ENCODE measurements around the gene EFCAB14.
"Not testable (repeated sequence)": the region's sequence is repeated elsewhere in the genome, so short reads cannot be mapped to it uniquely, and the experiment has no call there.

EFCAB14 gene, protein sequence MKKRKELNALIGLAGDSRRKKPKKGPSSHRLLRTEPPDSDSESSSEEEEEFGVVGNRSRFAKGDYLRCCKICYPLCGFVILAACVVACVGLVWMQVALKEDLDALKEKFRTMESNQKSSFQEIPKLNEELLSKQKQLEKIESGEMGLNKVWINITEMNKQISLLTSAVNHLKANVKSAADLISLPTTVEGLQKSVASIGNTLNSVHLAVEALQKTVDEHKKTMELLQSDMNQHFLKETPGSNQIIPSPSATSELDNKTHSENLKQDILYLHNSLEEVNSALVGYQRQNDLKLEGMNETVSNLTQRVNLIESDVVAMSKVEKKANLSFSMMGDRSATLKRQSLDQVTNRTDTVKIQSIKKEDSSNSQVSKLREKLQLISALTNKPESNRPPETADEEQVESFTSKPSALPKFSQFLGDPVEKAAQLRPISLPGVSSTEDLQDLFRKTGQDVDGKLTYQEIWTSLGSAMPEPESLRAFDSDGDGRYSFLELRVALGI

DNA sequence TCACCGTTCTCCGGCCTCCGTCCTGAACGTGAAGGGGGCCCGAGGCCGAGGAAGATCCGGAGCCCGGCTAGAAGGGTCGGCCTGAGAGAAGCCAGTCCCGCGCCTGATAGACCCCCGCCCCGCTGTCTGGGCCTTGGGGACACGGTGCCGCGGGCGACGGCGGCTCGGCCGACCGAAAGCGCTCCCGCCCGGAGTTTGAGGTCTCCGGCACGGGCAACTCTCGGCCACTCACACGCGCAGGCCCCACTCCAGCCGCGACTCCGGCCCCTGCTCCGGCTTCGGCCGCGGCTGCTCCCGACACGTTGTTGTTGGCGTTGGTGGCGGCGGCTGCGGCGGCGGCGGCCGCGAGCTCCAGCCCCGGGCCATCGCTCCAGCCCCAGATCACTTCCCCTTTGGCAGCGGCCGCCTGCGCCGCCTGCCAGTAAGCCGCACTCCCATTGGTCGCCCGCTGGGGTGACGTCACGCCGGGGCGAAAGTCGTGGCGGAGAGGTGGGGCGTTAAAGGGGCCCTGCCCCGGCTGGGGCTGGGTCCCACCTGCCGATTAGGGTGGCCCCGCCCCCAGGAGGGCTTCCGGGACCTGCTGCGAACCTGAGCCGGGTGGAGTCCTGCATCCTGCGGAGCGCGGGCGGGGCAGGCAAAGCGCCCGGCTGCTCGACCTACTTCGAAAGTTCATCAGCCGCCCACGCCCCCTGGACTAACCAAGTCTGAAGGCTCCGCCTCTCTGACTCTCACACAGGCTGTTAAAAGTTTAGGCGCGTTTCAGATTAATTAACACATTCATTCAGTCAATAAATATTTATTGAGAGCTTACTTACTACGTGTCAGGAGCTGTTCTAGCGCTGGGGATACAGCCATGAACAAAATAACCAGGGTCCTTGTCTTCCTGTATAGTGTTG is at the start of gene EFCAB14:
TSS of gene EFCAB14 (minus strand) at position 388 of the 896 bp plus-strand sequence. CDS start 1,027 bp downstream, outside the sequence.
- peak; percentile 90 for DNase-seq (ENCODE audit: low spot score)

DNA sequence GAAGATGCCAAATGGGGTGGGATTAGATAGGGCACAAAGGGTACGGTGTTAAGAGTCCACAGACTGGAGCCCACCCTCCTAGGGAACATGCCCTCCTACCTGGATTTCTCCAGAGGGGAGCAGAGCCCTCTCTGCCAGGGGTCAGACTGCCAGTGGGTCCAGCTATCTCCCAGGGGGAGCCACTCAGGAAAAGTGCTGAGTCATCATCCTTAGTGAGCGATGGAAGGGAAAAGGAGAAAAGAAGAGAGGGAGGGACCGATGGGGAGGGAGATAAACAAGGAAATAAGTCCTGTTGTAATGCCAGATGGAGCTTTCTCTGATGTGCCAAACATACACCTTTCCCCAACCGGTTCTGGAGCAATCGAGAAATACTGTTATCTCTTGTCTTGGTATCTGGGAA is 49.5 kb upstream of the EFCAB14 start:
- DNase-seq (ENCODE audit: low spot score), result no peak

DNA sequence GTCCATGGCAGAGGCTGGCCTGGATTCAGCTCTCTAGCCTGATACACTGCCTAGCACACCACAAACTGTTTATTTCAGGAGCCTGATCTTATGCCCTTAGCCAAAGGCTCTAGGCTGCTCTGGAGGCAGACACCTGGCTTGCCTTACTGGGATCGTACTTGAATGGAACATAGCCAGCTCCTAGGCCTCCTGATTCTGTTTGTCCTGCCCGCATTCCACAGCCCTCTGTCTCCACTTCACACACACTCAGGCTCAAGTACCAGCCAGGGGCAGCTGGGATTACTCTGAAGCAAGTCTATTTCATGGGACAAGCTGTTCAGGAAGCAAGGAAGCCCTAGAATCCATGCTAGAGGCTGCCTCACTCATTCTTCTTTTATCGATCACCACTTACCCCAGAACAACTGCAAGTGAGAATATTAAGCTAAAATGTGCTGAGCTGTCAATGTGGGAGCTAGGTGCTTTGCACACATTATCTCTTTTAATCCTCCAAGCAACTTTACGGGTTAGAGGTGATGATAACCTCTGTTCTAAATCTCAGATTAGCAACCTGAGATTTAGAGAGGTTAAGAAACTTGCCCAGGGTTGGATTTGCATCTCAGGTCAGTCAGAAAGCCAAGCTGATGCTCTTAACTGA is 48.9 kb upstream of the EFCAB14 start:
- no peak for DNase-seq (ENCODE audit: low spot score)

DNA sequence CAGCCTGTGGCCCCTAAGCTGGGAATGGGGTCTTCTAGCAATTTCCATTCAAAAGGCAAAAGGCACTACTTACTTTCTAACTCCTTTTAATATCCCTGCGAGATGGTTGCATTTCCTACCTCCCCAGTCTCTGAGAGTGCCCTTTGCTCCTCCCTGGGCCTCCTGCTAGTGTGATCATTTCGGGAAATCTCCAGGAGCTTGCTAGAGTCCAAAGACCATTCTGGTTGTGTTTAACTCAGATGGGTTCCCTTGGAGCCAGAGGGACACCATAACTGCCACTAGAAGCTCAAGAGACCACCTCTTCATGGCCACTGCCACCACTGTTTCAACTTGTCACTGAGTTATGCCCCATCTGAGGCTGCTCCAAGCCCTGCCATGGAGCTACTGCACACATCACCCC is 45.5 kb upstream of the EFCAB14 start:
- DNase-seq (ENCODE audit: low spot score), result no peak

DNA sequence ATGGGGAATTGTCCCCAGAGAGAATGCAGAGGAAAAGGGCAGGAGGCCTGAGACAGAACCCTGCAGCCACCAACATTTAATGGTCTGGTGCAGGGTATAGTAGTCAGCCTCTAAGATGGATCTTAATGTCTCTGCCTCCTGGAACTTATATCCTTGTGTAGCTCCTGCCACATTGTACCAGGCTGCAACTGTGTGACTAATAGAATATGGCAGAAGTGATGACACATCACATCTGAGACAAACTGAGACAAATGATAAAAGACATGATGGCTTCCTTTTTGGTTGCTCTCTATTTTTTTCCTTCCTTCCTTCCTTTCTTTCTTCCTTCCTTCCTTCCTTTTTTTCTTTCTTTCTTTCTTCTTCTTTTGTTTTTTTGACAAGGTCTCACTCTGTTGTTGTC is 42.8 kb upstream of the EFCAB14 start:
- DNase-seq (ENCODE audit: low spot score), result no peak

DNA sequence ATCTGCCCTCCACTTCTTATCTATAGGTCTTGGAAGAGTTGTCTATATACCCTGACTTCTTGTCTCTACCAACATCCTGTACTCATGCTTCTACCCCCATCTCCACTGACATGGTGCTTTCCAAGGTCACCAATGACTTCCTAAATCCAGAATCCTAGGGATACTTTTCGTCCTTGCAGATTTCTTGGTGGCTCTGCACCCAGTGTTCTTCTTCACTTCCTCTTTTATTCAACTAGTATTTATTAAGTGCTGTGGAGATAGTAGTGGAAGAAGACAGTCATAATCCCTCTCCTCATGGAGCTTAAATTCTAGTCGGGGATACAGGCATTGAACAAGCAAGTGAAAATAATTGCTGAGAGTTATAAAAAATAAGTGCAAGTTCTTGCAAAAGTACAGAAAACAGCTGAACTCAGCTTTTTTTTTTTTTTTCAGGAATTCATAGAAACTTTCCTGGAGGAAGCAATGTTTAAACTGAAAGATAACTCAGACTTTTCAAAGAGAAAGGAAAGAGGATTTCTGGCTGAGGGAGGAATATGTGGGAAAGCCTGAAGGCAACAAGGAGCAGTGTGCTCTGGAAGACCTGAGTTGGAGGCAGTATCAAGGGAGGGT is 41.7 kb upstream of the EFCAB14 start:
- no peak for DNase-seq (ENCODE audit: low spot score)

DNA sequence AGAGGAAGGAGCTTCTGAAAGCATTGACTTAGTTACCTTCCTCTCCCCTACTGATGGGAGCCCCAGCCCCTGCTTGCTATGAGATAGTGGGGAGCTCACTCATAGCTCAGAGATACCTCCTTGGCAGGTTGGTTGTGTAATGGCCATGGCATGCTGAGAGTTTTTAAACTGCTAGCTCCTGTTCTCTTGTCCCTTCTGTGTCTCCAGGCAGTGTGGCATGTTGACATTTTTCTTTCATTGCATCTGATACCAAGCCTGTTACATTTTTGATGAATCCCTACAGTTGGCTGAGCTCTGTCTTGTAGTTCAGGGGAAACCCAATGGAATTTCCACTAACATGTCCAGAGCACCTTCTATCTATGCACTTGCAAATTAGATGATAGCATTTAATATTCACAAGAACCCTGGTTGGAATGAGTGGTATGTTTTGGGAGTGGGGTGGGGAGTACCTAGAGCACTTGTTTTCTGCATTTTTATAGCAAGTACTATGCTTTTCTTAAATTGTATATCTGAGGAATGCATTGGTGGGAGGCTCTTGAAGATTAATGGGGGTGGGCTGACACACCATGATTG is 39.1 kb upstream of the EFCAB14 start:
- DNase-seq (ENCODE audit: low spot score), result no peak

DNA sequence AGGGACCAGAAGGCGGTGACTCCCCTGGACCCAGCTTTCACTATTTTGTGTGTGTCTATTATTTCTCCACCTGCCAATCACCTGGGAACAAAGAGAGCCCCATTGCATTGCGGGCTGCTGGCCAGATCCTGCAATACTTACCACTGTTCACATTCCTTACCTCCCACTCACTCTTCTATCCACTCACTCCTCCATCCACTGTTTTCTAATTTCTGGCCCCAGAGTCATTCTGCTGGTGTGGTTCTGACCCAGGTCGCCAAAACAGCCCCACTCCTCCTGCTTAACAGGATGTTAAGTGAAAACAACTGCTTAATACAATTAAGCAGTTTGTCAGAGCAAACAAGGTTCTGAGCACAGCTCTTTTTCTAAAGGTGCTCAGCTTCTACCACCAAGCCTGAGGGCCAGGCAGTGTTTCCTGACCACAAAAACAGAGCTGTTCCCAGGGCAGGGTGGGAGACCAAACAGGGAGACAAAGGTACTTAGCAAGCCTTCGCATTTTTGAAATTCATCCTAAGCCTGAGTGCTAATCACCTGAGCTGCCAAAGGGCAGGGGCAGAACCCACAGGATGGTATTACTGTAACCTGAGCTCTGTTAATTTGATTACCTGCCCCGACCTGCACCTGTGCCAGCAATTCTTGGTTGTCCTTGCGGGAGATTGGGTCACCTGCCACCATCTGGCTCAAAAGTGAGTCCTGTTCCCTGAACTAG is 38.5 kb upstream of the EFCAB14 start:
- DNase-seq (ENCODE audit: low spot score), result no peak

DNA sequence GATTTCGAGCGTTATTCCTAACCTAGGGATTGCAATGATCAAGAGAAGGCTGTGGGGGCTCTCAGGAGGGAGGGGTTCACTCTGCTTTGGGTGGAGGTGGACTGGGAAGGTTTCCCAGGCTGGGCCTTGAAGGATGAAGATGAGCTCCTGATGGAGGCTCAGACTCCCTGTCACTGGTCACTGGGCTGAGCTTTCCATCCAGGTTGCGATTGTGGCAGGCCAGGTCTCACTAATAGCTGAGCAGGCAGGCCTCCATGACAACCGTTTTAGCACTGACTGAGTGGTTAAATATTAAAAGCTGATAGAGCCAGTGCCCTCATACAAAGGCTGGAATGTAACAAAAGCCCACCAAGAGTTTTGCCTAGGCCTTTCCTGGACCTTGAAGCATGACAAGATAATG is 36.2 kb upstream of the EFCAB14 start:
- DNase-seq (ENCODE audit: low spot score), result no peak

DNA sequence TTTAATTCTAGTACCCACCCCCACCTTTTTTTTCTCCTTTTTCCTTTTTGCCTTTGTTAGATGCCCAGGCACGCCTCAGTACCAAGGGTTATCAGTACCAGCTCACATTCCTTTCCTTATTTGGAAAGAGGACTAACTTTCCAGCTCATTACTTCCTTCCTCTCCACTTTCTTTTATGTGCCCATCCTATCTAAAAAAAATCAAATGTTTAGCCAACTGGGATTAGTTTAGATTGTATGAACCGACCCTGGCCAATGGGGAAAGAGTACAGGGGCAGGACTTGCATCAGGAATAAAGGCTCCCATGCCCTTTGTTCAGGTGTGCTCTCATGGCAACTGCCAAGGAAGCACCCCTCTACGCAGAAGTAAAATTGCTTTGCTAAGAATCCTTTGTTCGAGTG is 35.8 kb upstream of the EFCAB14 start:
- not testable (repeated sequence) for DNase-seq (ENCODE audit: low spot score)

DNA sequence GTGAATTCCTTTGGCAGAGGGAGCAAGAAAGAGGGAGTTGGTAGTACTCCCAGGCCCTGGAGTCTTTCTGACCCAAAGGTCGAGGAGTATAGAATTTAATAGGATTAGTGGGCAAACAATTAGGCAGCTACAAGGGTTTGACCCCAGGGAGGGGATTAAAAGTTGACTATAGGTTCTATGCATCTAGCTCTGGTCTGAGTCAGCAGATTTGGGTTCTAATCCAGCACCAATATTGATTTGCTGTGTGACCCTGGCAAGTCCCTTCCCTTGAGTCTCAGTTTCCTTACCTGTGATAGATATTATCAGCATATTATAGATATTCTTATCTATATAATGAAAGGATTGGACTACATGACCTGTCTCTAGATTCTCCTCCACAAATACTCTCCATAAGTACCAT is 35.1 kb upstream of the EFCAB14 start:
- no peak for DNase-seq (ENCODE audit: low spot score)

DNA sequence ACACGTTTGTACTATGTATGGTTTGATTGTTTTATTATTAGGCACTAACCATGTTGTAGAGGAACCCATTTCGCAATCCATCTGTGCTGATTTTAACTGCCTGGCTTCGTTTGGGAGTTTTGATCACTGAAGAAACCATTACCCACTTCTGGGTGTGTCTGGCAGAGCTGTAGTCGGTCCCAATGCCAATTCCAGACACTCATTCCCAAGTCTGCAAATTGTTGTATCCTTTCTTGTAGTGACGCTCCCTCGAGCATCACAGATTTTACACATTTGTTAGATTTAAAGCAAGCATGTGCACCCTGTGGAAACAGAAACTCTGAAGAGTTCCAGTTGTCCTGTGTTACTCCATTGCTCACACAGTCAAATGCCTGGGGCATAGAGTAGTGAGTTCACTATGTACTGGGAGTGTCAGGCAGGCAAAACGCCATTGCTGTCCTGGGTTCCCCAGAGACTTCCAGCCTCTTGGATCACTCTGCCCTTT is 31.0 kb upstream of the EFCAB14 start:
- DNase-seq (ENCODE audit: low spot score), result no peak

DNA sequence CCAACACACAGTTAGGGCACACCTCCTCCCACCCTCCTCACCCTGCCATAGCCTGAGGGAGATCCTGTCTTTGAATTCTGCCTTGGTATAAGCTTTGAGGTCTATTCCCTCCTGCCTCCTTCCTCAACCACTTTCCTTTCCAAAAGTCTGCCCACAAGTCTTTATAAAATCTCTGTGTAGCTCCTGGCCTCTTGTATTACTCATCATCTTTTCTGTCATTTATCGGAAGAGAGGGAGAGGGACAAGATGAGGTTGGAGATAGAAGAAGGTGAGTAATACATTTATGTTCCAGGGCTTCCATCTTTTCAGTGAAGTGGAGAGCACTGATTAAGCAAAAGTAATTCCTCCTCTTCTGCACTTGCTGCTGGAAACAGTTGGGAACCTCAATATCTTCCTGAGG is 30.5 kb upstream of the EFCAB14 start:
- no peak for DNase-seq (ENCODE audit: low spot score)

DNA sequence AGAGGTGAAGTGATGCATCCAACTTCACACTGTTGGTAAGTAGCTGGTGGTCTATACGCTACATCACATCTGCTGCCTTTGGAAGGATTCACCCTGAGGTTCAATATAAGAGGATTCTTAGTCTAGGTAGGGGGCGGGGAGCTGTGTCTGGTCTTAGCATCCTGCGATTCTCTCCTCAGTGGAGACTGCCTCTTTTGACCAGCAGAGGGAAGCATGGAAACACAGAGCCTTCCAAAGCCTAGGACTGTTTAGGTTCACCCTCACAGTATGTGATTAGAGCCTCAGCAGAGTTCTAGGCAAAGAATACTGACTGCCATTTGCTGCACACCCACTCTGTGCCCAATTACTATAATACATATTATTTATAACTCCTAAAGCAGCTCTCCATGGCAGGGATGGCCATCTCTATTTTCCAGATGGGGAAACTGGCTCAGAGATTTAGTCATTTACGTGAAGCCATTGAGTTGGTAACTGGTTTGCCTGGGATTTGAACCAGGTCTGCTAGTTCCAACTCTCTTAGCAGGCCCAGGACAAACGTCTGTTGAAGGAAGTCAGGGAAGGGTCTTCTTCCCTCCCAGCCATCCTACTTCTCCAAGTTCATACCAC is 28.9 kb upstream of the EFCAB14 start:
- DNase-seq (ENCODE audit: low spot score), result no peak

DNA sequence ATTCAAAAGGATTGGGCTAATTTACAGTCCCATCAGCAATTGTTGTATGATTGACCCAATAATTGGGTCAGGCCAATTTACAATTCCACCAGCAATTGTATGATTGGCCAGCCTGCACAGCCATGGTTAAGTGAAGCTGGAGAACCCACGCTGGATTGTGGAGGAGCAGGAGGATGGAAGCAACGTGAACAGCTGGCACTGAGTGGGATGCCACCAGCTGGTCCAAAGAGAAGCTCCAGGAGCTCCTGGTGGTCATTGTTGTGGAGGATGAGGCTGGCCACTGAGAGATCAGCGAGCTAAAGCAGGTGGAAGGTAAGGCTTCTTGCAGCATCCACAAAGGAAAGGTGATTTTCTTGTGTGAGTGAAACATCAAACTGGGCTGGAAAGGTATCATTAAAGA is 23.2 kb upstream of the EFCAB14 start:
- no peak for DNase-seq (ENCODE audit: low spot score)

DNA sequence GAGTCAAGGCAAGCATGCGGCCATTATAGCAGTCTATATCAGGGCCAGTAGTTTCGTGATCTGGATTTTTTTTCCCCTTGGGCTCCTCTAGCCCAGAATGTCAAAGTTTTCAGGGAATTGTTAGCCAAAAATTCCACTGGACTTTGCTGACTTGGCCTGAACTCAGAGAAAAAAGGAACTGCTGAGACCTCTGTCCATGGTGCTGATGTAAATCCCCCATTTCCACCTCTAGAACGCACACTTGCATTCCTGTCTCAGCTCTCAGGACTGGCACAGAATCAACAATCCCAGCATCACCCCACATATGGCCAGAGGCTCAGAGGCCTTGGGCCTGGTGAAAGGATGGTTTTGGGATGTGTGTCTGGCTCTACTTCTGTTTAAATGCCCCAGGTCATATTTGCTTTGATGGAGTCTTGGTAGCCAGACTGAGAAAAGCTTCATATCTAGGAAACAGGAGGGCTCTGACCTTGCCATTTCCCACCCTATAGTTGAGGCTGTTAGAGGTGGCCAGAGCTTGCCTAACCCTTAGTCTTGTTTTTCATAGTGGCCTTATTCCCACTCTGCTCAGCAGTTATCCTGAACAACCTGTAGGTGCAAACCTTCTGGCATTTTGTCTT is 16.9 kb upstream of the EFCAB14 start:
- DNase-seq (ENCODE audit: low spot score), result no peak

DNA sequence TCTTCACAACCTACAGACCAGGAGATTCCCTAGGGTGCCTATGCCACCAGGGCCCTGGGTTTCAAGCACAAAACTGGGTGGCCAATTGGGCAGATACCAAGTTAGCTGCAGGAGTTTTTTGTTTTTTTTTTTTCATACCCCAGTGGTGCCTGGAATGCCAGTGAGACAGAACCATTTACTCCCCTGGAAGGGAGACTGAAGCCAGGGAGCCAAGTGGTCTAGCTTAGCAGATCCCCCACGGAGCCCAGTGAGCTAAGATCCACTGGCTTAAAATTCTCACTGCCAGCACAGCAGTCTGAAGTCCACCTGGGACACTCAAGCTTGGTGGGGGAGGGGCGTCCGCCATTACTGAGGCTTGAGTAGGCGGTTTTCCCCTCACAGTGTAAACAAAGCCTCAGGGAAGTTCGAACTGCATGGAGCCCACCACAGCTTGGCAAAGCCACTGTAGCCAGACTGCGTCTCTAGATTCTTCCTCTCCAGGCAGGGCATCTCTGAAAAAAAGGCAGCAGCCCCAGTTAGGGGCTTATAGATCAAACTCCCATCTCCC is 9.5 kb upstream of the EFCAB14 start:
- not testable (repeated sequence) for DNase-seq (ENCODE audit: low spot score)

DNA sequence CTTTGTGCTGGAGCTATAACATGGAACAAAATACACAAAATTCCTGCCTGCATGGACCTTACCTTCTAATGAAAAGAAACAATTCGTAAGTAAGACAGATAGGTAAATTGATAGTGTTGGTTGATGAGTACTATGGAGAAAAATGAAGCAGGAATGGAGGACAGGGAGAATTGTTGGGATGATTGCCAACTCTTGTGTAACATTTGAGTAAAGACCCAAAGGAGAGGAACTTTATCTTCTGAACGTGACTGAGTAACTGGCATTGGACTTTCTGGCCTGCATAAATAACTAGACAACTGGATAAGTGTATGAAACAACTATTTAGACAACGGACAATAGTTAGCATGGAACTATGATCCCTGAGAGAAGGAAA is 6.8 kb upstream of the EFCAB14 start:
- no peak for DNase-seq (ENCODE audit: low spot score)

DNA sequence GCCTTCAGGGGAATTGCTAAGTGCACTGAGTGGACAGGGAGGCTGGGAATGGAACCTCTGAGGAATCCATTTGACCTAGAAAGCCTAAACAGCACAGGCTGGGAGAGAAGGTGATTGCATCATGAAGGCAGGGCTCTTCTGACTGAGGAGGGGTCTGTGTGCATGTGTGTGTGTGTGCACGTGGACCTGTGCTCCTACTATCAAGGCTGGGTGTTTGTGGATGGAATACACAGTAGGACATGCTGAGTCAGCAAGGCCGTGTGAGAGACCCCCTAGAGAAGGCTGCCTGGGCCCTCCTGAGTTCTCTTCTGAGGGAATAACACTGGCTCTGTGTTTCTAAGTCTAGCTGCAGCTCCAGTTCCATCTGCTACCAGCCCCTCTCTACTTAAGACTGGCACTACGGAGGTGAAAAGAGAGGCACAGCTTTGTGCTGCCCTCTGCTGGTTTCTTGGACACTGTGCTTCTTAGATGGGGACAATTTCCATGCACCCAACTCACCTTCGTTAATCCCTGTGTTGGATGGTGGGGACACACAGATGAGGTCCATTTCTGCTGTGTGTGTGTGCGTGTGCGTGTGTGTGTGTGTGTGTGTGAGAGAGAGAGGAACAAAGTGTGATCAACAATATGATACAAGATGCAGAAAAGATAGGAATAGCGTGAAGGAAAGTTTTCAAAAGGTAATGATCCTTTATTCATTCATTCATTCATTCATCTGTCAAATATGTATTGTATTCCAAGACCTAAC is 6.2 kb upstream of the EFCAB14 start:
- DNase-seq (ENCODE audit: low spot score), result peak; percentile 58

Measured in putamen (tissue), 1 donor.